ENCODE results near the gene SLAIN2.

GRCh38 chr4:48449151-48449550 is 107.8 kb downstream of the SLAIN2 start:
- TF ChIP-seq CTCF (conservative IDR thresholded peaks at IDR 0.05; ENCODE audit: low read depth in 2 of 2) (no peak), POLR2AphosphoS5 (IDR thresholded peaks at IDR 0.05; ENCODE audit: low read depth) (no peak)

All from GM23338 (cell line).